ENCODE data around the gene RALGDS.

GRCh38 chr9:133139246-133140173 is 18.5 kb upstream of the RALGDS start:
- TF ChIP-seq ZNF331 (CRISPR knock-in tag; IDR thresholded peaks at IDR 0.05; ENCODE audit: low read depth), result no peak
- TF ChIP-seq POLR2AphosphoS5 (IDR thresholded peaks at IDR 0.05; ENCODE audit: low read depth), result no peak
- TF ChIP-seq EZH2 (IDR thresholded peaks at IDR 0.05; ENCODE audit: low read depth, unreplicated experiment), result no peak
- TF ChIP-seq CTCF (conservative IDR thresholded peaks at IDR 0.05; ENCODE audit: low read depth in 2 of 2), result no peak
- no peak for TF ChIP-seq CREB1 (CRISPR knock-in tag; IDR thresholded peaks at IDR 0.05; ENCODE audit: low read depth)
- TF ChIP-seq NANOG (IDR thresholded peaks at IDR 0.05; ENCODE audit: borderline replicate concordance), result no peak
- no peak for TF ChIP-seq REST (IDR thresholded peaks at IDR 0.05; ENCODE audit: unreplicated experiment)
- TF ChIP-seq EZH2phosphoT487 (IDR thresholded peaks at IDR 0.05; ENCODE audit: unreplicated experiment), result no peak
- TF ChIP-seq ZNF114 (CRISPR knock-in tag; IDR thresholded peaks at IDR 0.05), result no peak
